HK-2 (cell line): ENCODE measurements around the gene MMP2.

Experiments
- DNase-seq: peaks from one replicate; pipeline ENCODE4 v3.0.0-alpha.2; 2018; ENCODE audit not compliant: unreplicated experiment

The MMP2 gene

DNA sequence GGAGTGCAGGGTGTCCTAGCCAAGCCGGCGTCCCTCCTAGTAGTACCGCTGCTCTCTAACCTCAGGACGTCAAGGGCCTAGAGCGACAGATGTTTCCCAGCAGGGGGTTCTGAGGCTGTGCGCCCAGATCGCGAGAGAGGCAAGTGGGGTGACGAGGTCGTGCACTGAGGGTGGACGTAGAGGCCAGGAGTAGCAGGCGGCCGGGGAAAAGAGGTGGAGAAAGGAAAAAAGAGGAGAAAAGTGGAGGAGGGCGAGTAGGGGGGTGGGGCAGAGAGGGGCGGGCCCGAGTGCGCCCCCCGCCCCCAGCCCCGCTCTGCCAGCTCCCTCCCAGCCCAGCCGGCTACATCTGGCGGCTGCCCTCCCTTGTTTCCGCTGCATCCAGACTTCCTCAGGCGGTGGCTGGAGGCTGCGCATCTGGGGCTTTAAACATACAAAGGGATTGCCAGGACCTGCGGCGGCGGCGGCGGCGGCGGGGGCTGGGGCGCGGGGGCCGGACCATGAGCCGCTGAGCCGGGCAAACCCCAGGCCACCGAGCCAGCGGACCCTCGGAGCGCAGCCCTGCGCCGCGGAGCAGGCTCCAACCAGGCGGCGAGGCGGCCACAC lies at the start of gene MMP2:
MMP2 (plus strand) TSS at position 372 of the 603 bp plus-strand sequence. CDS start 282 bp downstream, outside the sequence.
- DNase-seq: no peak

DNA sequence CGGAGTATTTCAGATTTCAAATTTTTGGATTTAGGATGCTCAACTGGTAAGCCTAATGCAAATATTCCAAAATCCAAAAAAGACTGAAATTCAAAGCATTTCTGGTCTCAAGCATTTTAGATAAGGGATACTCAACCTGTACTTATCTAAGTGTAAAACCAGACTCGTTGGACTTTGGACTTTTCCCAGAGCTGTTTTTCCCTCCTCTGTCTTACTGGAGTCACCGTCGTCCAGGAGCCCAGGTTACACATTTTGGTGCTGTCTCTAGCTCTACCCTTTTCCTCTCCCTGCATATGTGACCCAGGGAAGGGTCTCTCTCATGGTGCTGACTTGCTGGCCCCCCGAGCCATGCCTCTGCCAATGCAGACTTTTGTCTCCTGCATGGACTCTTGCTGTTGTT lies 46.0 kb upstream of the MMP2 start:
- no peak for DNase-seq

GRCh38 chr16:55433535-55433934 lies 45.5 kb upstream of the MMP2 start:
- DNase-seq: no peak

DNA sequence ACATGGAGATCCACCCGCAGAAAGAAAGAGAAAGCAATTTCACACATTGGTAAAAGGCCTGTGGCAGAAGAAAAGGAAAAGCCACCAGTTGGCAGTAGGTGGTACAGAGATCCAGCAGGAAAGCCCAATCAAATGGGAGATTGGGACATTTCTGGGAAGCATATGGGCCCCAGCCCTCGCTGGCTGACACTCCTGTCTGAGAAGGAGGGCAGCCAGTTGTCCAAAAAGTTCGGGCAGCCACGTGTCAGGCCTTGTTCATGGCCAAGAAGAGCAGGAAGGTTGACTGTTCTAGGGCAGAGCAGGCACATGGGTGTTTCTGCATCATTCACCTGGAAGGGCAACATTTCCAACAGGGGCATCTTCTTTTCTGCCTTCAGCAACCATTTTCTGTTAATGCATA lies 45.0 kb upstream of the MMP2 start:
- no peak for DNase-seq

DNA sequence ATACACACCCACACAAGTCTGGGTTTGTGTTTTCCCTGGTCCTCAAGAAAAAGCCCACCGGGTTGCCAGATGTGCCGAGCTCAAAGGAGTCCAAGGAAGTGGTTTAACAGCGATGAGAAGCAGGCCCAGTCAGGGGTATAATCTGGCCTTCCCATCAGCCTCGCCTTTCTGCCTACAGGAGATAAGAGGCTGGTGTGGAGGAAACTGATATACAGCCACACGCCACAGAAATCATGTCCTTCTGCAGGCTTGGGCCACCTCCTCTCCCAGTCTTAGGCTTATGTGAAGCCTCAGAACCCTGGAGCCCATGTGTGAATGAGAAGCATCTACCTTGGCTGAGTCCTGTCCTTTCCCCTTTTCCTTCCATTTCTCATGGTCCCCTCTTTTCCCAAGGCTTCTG lies 43.6 kb upstream of the MMP2 start:
- no peak for DNase-seq

- DNase-seq: no peak
These were observed 42.4 kb upstream of the MMP2 start for GRCh38 chr16:55436587-55436986.

GRCh38 chr16:55437625-55438024 lies 41.4 kb upstream of the MMP2 start:
- no peak for DNase-seq

DNA sequence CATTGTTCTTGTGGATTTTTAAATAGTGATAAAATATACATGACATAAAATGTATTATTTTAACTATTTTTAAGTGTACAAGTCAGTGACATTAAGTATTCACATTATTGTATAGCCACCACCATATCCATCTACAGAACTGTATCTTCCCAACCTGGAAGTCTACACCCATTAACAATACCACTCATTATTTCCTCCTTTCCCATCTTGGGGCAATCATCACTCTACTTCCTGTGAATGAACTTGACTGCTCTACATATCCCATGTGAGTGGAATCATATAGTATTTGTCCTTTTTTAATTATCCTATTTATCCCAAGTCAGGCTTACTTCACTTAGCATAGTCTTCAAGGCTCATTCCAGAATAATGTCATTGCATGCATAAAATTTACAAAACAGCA lies 40.7 kb upstream of the MMP2 start:
- DNase-seq: no peak

DNA sequence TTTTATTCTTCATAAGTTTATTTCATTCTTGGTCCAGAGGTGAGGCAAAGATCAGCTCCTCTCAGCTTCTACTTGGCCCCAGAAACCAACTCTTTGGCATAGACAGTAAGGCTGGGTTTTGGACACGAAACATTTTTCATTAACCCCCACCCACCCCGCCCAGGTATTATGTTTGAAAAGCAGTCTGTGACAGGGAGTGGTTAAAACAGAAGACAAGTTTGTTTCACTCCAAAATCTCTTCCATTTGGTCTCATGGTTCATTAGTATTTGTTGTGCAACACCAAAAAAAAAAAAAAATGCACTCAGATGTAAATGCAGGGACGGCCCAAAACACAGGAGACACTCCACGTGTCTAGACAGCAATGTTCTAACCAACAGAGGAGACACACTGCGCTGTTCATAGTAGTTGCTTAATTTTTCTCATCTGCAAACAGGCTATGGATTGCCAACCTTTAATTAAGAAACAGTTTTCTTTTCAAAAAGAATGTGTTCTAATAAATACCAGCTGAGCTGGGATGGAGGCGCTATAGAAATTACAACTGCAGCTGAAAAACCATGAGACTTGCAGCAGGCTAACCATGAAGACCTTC lies 39.8 kb upstream of the MMP2 start:
- no peak for DNase-seq

GRCh38 chr16:55443434-55444346 lies 35.3 kb upstream of the MMP2 start:
- no peak for DNase-seq

DNA sequence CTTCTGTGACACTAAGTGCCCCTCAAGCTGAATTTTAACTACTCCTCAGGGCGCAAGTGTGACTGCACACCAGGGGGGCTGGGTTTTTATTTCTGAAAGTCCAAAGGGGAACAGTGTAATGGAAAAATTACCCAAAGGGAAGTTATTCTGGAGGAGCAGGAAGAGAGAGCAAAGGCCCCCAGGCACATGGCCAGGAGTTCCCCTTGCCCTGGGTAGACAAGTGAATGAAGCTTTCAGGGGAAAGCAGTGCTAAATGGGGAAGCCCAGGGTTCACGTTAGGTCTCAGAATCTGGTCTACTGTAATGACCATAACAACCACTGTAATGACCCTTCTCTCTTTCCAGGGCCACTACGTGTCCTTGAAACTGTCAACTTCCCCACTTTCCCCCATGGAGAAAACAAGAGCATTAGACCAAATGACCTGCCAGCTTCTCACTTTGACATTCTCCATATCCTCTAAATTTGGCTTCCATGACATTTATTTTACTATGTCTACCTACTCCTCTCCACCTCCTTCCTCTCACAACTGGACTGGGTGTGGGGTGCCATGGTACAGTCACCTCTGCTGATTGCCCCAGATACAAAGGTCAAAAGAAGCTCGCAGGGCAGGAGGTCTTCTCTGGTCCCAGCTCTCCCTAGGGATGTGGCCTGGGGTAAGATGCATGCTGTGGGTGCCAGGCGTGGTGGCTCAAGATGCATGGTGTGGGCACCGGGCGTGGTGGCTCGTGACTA lies 34.1 kb upstream of the MMP2 start:
- no peak for DNase-seq

DNA sequence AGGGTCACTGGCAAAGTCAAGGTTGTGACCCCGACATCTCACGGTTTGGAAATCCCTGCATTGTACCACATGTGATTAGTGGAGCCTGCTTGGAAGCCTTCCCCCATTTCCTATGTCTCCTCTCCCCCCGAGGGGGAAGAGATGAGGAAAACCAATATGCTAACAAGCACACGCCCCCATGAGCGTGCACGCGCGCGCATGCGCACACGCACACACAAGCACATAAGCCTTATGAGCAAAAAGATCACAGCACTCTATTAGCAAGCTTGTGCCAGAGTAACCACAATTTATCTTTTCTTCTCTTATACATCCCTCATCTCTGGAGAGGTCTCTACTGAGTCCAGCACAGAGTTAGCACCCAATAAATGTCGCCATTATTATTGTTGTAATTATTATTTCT lies 31.8 kb upstream of the MMP2 start:
- DNase-seq: no peak

DNA sequence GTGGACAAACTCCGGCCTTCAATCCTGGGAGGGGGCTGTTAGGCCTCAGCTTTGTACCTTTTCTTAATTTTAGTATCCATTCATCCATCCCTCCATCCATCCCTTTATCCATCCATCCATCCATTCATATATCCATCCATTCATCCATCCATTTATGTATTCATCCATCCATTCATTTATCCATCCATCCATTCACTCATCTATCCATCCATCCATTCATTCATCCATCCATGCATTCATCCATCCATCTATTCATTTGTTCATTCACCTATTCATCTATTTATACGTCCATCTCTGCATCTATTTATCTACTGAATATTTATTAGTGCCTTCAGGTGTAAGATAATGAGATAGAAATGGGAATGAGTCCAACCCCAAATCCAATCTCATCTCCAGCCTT lies 26.0 kb upstream of the MMP2 start:
- DNase-seq: no peak

GRCh38 chr16:55453909-55454308 lies 25.1 kb upstream of the MMP2 start:
- DNase-seq: no peak

GRCh38 chr16:55454861-55455260 lies 24.1 kb upstream of the MMP2 start:
- no peak for DNase-seq

- no peak for DNase-seq
These were observed 16.8 kb upstream of the MMP2 start for GRCh38 chr16:55462241-55462640.

DNA sequence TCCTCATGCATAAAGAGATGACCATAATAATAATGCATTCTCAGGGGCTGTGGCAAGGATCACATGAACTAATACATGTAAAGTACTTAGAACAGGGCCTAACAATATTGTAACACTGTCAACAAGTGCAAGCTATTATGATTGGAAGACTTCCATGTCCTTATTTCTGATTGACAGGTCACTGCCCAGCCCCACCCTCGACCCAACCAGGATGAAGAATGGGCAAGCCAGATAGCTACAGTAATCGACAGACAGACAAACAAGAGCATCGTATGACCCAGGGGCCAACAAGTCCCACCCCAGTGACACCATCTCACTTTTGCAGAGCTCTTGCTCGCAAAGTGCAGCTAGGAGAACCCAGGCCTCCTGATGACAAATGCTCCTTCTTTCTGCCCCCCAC lies 14.6 kb upstream of the MMP2 start:
- DNase-seq: no peak

GRCh38 chr16:55465077-55465896 lies 13.7 kb upstream of the MMP2 start:
- peak; percentile 88 for DNase-seq

- no peak for DNase-seq
These were observed 12.8 kb upstream of the MMP2 start for GRCh38 chr16:55466209-55466608.

DNA sequence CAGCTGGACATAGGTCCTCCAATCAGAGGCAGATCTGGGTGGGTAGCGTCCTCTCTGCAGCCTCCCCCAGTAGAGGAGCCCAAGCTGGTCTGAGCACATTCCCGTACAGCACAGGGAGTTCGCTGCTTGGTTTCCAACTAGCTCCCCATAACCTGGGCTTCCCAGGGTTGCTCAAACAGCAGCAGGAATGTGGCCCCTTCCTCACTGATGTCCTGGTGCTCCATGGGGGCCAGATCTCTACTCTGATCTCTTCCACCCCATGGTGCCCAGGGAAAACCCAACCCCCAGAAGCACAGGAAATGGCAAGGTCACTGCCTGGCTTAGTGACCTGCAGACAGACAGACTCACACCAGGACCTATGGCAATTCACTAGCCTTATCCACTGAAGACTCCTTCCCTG lies 11.1 kb upstream of the MMP2 start:
- DNase-seq: no peak

GRCh38 chr16:55468352-55468990 lies 10.5 kb upstream of the MMP2 start:
- DNase-seq: no peak
